Stimulated activated CD4-positive, alpha-beta T cell treated with anti-CD3 and anti-CD28 coated beads, TNF-alpha, amount 100 ng/mL, for 24 hours (primary cell): Measurements from ENCODE around the gene MIA2.
"Not testable (repeated sequence)": the region's sequence is repeated elsewhere in the genome, so short reads cannot be mapped to it uniquely, and the experiment has no call there.

Experiments used
- DNase-seq, 3 experiments: peaks; one replicate each; pipeline ENCODE4 v3.0.0-alpha.2; 2020; ENCODE audit warnings: low read depth in 3 of 3

MIA2 gene

DNA sequence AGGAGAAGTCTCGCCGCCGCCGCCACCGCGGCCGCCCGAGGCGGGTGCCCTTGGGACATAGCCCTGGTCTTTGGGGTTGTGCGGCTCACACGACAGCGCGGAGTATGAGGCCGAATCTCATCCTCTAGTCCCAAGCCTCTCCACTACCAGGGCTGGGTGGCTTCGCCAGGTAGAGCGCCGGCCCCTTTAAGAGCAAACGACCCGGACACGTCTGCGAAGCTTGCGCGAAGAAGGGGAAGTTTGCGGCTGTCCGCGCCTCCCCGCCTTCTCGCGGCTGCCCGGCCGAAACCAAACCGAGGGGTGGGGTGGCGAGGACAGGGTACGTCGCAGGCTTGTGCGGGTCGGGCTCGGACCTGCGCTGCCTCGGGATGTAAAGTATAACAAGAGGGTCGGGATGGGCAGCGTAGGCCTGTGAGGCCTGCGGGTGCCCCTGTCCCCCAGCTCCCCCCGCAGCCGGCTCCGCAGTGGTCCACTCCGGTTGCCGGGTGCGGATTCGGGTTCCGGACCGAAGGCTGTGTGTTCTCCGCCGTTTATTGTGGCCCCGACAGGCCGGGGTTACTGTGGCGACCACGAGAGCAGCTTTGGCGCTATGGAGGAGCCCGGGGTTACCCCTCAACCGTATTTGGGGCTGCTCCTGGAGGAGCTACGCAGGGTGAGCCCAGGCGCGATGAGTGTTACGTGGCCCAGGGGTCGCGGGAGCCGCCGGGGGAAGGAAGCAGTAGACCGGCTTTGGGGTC is 33.3 kb downstream of the MIA2 start:
- peak; percentile 56 to 66 (median 56) for DNase-seq

DNA sequence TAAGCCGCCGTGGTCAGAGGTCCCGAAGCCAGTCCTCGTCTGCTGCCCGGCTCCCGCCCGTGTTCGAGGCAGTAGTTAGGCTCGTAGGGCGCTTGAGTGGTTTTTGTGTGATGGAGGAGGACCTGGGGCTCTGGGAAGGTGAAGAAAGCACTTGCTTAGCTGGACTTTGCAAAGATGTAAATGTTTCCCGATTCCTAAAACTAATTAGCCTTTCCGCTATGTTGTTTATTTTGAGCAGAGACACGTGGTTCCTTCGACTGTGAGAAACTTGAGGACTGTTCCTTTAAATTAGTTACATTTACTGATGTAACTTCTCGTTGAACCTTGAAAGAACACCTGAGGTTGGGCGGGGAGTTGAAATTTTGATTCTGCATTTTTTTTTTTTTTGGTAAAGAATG is 33.9 kb downstream of the MIA2 start:
- no peak for DNase-seq

DNA sequence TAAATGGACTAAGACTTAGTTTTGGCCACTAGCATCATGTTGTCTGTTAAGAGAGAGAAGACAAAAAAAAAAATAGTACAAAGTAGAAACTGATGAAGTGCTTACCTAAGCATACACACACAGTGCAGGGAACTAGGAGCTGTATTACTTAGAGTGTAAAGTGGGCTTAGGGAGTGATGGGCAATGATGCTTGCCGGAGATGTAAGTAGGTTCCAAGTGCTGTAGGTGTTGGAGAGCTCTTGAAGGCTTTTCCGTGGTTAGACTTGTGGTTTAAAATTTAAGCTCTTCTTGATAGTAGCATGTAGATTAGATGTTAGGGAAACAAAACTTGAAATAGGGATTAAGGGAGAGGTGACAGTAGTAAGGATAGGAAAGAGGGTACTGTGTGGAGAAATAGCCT is 34.7 kb downstream of the MIA2 start:
- DNase-seq = no peak

DNA sequence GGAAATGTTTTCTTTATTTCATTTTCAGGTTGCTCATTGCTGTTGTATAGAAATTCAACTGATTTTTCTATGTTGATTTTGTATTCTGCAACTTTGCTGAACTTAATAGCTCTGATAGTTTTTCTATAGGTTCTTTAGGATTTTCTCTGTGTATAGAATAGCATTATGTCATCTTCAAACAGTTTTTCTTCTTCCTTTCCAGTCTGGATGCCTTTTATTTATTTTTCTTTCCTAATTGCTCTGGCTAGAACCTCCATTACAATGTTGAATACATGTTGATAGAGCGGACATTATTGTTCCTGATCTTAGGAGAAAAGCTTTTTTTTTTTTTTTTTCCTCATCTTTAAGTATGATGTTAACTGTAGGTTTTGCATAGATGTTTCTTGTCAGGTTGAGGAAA is 39.2 kb downstream of the MIA2 start:
- no peak for DNase-seq

GRCh38 chr14:39275395-39275794 is 41.7 kb downstream of the MIA2 start:
- DNase-seq = no peak

DNA sequence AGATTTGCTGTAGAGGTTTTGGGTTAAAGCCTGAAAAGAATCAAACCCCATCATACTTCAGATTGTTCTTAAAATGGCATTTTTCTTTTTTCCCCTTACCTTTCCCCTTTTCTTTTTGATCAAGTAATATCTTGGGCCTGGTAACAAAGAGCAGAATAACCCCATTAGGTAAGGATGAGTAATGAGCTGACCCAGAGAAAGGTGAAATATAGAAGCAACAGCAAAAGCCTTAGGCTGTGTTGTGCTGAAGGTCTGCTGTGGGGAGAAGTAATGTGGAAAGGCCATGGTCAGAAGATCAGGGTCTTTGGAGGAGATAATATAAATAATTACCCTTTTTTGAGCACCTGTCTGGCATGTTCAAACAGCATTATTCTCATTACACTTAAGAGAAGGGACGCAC is 42.3 kb downstream of the MIA2 start:
- no peak for DNase-seq

DNA sequence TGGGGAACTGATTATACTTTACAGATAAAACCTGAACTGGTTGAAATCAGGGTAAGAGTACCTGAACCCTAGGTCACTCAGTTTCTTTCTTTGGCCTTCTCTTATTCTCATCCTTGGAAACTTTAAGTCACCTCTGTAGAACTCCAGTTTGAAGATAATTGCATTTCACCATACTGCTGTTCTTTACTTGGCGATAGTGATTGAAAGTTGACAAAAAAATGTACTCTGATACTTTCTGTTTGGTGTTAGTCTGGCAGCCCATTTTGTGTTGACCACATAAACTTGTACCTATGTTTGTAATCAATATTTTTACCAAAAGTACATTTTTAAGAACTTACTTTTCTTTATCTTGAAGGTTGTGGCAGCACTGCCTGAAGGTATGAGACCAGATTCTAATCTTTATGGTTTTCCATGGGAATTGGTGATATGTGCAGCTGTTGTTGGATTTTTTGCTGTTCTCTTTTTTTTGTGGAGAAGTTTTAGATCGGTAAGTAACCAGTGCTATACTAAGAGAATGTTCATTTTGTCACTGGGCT is 42.9 kb downstream of the MIA2 start:
- DNase-seq = no peak

- no peak for DNase-seq
These were observed 45.8 kb downstream of the MIA2 start for GRCh38 chr14:39279515-39279914.

GRCh38 chr14:39280678-39281077 is 47.0 kb downstream of the MIA2 start:
- not testable (repeated sequence) for DNase-seq

DNA sequence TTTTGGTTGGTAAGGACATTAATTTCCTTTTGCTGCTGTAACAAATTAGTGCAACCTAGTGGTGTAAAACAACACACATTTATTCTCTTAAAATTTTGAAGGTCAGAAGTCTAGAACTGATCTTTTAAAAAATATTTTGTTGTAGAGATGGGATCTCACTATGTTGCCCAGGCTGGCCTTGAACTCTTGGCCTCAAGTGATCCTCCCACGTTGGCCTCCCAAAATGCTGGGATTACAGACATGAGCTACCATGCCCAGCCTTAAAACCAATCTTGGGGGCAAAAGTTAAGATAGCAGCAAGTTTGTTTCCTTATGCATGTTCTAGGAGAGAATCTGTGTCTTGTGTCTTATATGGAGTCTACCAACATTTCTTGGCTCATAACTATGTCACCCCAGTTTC is 55.8 kb downstream of the MIA2 start:
- no peak for DNase-seq

DNA sequence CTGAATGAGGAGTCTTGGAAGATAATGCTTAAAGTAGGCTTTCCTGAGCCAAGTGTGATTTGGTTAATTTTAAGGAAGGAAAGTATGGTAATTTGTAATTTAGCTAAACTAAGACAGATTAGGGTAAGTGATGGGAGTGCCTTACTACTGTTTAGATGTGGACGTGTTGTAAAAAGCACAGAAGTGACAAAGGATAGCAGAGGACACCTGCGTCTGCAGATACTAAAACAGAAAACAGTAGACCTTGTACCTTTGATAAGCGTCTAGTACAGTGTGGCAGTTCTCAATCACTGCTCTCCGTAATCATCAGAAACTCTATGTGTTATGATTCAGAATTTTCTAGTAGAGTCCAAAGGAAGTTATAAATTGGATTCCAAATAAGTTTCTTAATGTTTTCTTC is 58.0 kb downstream of the MIA2 start:
- no peak for DNase-seq

- no peak for DNase-seq
These were observed 59.9 kb downstream of the MIA2 start for GRCh38 chr14:39293629-39294028.

DNA sequence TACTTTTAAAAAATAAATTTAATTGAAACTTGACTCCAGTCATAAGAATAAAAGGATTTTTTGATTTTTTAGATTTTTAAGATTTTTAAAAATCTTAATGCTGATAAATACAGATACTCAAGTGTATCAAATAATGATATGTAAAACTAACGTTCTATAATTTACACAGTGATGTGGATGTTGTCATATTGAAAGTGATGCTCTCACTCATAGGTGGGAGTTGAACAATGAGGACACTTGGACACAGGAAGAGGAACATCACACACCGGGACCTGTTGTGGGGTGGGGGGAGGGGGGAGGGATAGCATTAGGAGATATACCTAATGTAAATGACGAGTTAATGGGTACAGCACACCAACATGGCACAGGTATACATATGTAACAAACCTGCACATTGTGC is 66.7 kb downstream of the MIA2 start:
- not testable (repeated sequence) for DNase-seq

DNA sequence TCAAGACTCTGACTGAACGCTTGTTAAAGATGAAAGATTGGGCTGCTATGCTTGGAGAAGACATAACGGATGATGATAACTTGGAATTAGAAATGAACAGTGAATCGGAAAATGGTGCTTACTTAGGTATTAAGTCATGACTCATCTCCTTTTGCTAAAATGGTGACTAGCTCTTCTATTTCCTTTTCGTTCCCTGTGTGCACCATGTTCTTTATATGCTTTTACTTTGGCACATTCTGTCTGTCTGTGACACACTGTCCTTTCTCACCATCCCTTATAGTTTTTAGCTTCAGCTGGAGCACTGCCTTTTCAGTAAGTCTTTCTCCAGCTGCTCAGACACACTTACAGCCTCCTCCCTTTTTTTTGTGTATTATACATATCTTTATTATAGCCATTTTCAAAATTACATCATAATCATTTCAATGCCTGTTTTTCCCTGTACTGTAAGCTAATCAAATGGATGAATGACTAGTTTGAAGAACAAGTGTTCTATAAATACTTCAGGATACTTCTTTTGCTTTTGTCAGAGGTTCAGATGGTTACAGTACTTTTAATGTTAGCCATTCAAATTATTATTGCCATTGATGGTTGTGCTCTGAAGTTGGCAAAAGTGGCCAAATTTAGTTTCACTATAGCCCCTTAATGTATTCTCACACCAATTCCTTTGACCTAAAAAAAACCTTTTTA is 68.6 kb downstream of the MIA2 start:
- no peak for DNase-seq

DNA sequence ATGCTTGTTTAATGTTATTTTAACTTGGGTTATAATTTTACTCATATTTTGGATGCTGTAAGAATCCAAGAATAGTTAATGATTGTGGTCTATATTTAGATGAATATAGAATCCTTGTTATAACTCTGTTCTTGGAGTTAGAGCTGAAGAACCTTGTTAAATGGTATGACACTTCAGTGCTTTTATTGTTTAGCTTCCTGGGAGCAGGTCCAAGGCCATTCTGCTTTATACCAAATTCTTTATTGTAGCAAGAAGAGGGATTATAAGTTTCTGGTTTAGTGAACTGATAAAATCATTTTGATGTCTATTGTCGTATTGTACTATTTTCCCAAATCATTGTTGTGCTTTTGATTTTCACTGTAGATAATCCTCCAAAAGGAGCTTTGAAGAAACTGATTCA is 69.4 kb downstream of the MIA2 start:
- no peak for DNase-seq

GRCh38 chr14:39307815-39308214 is 74.1 kb downstream of the MIA2 start:
- DNase-seq = no peak

DNA sequence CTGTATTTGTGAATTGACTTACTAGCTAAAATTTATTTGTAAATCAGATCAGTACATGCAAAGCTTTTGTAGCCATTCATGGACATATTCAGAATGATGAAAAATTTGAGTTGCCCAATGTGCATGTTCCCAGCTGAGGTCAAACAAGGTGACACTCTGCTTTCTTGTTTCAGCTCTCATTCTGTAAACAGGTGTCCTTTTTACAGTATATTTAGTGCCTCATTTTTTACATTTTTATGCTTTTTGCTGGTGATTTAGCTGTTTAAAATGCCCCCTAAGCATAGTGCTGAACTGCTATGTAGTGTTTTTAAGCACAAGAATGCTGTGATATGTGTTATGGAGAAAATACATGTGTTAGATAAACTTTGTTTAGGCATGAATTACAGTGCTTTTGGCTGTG is 76.3 kb downstream of the MIA2 start:
- DNase-seq = no peak

DNA sequence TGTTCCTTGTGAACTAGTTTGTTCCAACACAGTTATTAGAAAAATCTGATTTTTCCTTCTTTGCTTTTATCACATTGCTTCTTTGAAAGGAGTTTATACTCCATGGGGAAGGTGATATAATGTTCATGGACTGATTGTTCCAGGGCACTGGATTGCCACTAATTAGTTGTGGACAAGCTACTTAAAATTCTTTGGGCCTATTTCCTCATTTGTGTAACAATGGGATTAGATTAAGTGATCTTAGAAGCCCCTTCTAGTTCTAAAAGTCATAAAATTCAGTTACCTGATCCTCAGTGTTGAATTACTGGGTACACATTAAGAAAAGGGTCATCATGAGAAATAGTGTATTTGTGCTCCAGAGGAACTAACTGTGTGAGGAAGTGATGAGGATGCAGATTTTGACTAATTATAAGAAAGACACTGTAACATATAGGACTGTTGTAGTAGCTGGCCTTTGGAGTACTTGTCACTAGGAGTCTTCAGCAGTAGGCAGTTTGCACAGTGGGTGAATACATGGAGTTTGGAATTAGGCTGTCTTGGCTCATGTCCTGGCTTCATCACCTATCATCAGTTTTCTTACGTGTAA is 82.2 kb downstream of the MIA2 start:
- DNase-seq = no peak

DNA sequence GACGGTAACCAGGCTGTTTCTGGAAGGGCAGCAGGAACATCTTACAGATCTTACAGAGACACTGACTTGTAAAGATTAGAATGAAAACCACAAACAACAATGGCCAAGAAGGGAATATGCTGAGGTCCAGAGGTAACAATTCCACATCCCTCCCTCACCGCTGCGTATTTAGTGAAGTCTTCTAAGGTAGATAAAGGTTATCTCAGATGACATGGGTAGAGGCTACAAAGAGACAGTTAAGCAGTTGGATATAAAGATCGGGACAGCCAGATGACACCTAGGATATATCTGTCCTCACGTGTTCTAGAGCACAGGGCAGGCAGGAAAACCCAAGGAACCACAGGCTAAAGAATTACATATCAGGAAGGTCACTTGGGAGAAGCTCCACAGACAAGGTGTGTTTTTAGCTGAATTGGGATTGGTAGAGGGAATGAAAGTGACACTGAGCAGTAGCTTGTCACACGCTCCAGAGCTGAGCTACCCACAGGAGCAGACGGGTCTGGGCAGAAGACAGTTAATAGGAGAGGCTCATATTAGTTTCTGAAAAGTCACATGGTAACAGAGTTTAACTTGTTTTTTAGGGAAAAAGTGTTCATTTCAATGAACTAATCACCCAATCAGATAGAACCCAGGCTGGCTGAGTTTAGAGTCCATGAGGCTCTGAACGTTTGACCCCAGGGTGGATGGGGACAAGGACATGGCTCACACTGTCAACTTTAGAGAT is 83.3 kb downstream of the MIA2 start:
- no peak for DNase-seq

- DNase-seq = no peak
These were observed 84.9 kb downstream of the MIA2 start for GRCh38 chr14:39318574-39318973.

DNA sequence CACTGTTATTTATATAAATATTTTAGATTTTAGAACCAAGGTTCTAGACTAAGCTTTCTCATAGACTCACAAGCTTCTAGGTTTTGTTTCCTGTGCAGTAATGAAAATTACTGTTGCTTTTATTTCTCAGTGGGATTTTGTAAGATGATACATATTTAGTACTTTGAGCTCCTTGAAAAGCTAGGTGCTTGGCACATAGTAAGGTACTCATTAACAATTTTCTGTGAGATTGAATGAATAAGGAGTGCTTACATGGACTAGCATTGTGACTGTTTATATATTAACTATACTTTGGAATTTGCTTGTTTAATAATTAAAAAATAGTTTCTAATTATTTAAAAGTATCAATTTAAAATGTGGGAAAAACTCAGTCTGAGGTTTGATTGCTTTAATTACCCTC is 85.7 kb downstream of the MIA2 start:
- DNase-seq = no peak

- no peak for DNase-seq
These were observed 86.6 kb downstream of the MIA2 start for GRCh38 chr14:39320318-39320717.
